Measurements from ENCODE around the gene KRTAP5-10.
"Not testable (repeated sequence)": the region's sequence is repeated elsewhere in the genome, so short reads cannot be mapped to it uniquely, and the experiment has no call there.

- TF ChIP-seq EZH2phosphoT487 (IDR thresholded peaks at IDR 0.05; ENCODE audit: borderline replicate concordance, low read length); CTCF (IDR thresholded peaks at IDR 0.05; ENCODE audit: low read depth, low read length, poor library complexity, severe bottlenecking): not testable (repeated sequence)
Observed at GRCh38 chr11:71613931-71614330, 48.6 kb downstream of the KRTAP5-10 start.

Measured in DOHH2 (cell line).